Subcutaneous adipose tissue (tissue), 4 donors: ENCODE measurements around the gene LRRC53. TPM values are rescaled to one million over a fixed set of nuclear protein-coding genes. Genes with fewer than 3 reads are reported as not detected.

Experiments
- CTCF ChIP-seq: fragments of 450-650 bp; IDR thresholded peaks from one replicate; pipeline ENCODE4 v1.5.1; 2016; ENCODE audit warnings: low read depth, mild to moderate bottlenecking, control low read depth, antibody characterized with exemption, moderate library complexity
- total RNA-seq, 4 donors: library from RNA; depleted of rRNA; stranded (reverse); fragments of >200 nt; gene quantifications; one replicate each; pipeline ENCODE4 v1.1.0, GENCODE V29; 2016

Gene LRRC53
- total RNA-seq, 4 donors from 2014 or later: not detected

GRCh38 chr1:74496669-74497068 is 15.7 kb downstream of the LRRC53 start:
- TF ChIP-seq CTCF: no peak

GRCh38 chr1:74486036-74486435 is 26.4 kb downstream of the LRRC53 start:
- no peak for TF ChIP-seq CTCF

- no peak for TF ChIP-seq CTCF
These were observed 26.8 kb downstream of the LRRC53 start for GRCh38 chr1:74485622-74486021.

- no peak for TF ChIP-seq CTCF
These were observed 30.8 kb downstream of the LRRC53 start for GRCh38 chr1:74481607-74482006.

- TF ChIP-seq CTCF: no peak
These were observed 32.3 kb downstream of the LRRC53 start for GRCh38 chr1:74480068-74480467.

GRCh38 chr1:74478979-74479378 is 33.4 kb downstream of the LRRC53 start:
- no peak for TF ChIP-seq CTCF

GRCh38 chr1:74474585-74474984 is 37.8 kb downstream of the LRRC53 start:
- no peak for TF ChIP-seq CTCF
